H1 (cell line): ENCODE measurements around the gene LYSET. TPM values are rescaled to one million over a fixed set of nuclear protein-coding genes. Genes with fewer than 3 reads are reported as not detected.

Experiments
- CBX8 ChIP-seq: fragments of 300-800, 300-1000 bp; sonication (generic); IDR thresholded peaks from 2 replicates; pipeline ENCODE4 v1.7.1; 2016; ENCODE audit warnings: low read depth, low read length, borderline replicate concordance
- CEBPB ChIP-seq: IDR thresholded peaks from 2 replicates; pipeline ENCODE4 v1.6.1; 2012; ENCODE audit warnings: low read depth, low read length
- CREB1 ChIP-seq: IDR thresholded peaks from 2 replicates; pipeline ENCODE4 v1.6.1; 2012; ENCODE audit warnings: inconsistent platforms
- E2F6 ChIP-seq: IDR thresholded peaks from 2 replicates; pipeline ENCODE4 v1.6.1; 2012; ENCODE audit warnings: inconsistent platforms
- EP300 ChIP-seq, 2 experiments: IDR thresholded peaks; 1 replicate in 1 of 2; 2 replicates in 1 of 2; pipeline ENCODE4 v1.6.1; 2011 to 2012; ENCODE audit warnings: low read depth in 2 of 2, low read length in 2 of 2, mild to moderate bottlenecking in 2 of 2, borderline replicate concordance in 1 of 2, inconsistent platforms in 1 of 2, moderate library complexity in 1 of 2
- EZH2 ChIP-seq: fragments of 200-600 bp; sonication (generic); IDR thresholded peaks from 2 replicates; pipeline ENCODE4 v1.7.1; 2012; ENCODE audit warnings: low read depth, mild to moderate bottlenecking, moderate library complexity, low read length, inconsistent platforms; ENCODE audit not compliant: severe bottlenecking
- JUN ChIP-seq: IDR thresholded peaks from 2 replicates; pipeline ENCODE4 v1.6.1; 2011; ENCODE audit warnings: low read depth, mild to moderate bottlenecking, improper control_type of control experiment, low read length
- MAX ChIP-seq: IDR thresholded peaks from 2 replicates; pipeline ENCODE4 v1.6.1; 2012; ENCODE audit warnings: inconsistent platforms
- POLR2A ChIP-seq, 2 experiments: IDR thresholded peaks; 1 replicate in 1 of 2; 2 replicates in 1 of 2; pipeline ENCODE4 v1.6.1; 2011; ENCODE audit warnings: low read depth in 2 of 2, low read length in 2 of 2, mild to moderate bottlenecking in 2 of 2; ENCODE audit errors: control extremely low read depth in 1 of 2
- POLR2AphosphoS5 ChIP-seq: IDR thresholded peaks from 2 replicates; pipeline ENCODE4 v1.6.1; 2011; ENCODE audit warnings: low read depth, low read length
- RAD21 ChIP-seq, 2 experiments: IDR thresholded peaks in 1 of 2; conservative IDR thresholded peaks in 1 of 2; 2 replicates each; pipeline ENCODE4 v1.6.1; 2011; ENCODE audit warnings: low read depth in 2 of 2, low read length in 2 of 2, improper control_type of control experiment in 1 of 2, inconsistent platforms in 1 of 2, mild to moderate bottlenecking in 1 of 2, moderate library complexity in 1 of 2
- RBBP5 ChIP-seq: IDR thresholded peaks from 2 replicates; pipeline ENCODE4 v1.7.1; 2012; ENCODE audit warnings: low read depth, mild to moderate bottlenecking, inconsistent platforms, low read length, moderate library complexity, borderline replicate concordance
- SIX5 ChIP-seq: IDR thresholded peaks from 2 replicates; pipeline ENCODE4 v1.6.1; 2011; ENCODE audit warnings: mild to moderate bottlenecking, low read depth, low read length
- SP1 ChIP-seq: IDR thresholded peaks from 2 replicates; pipeline ENCODE4 v1.6.1; 2011; ENCODE audit warnings: low read depth, low read length
- SP2 ChIP-seq: IDR thresholded peaks from 2 replicates; pipeline ENCODE4 v1.6.1; 2012; ENCODE audit warnings: mild to moderate bottlenecking, low read length, inconsistent platforms
- SRF ChIP-seq: IDR thresholded peaks from 2 replicates; pipeline ENCODE4 v1.6.1; 2011; ENCODE audit warnings: mild to moderate bottlenecking, low read depth, low read length, moderate library complexity
- TBP ChIP-seq: IDR thresholded peaks from 2 replicates; pipeline ENCODE4 v1.6.1; 2011; ENCODE audit warnings: low read depth, low read length, improper control_type of control experiment
- TCF12 ChIP-seq: IDR thresholded peaks from 2 replicates; pipeline ENCODE4 v1.6.1; 2011; ENCODE audit warnings: low read depth, mild to moderate bottlenecking, low read length
- TEAD4 ChIP-seq: IDR thresholded peaks from 2 replicates; pipeline ENCODE4 v1.6.1; 2012; ENCODE audit warnings: low read depth, low read length, inconsistent platforms, mixed read lengths
- polyA plus RNA-seq, 7 experiments: library from polyadenylated mRNA; depleted of rRNA in 3 of 7; stranded (reverse) in 5 of 7; unstranded in 2 of 7; fragments of >200 nt in 5 of 7; fragments of 200-250 nt in 2 of 7; gene quantifications; 1 replicate in 5 of 7; 2 replicates in 1 of 7; 4 replicates in 1 of 7; pipeline versions ENCODE4 v1.2.1 to v1.2.3, GENCODE V29; 2011 to 2013; ENCODE audit warnings: missing spikeins in 2 of 7, mixed read lengths in 2 of 7
- total RNA-seq: library from RNA; stranded (reverse); fragmentation: NEBNext Ultra II Directional; extraction: Animal tissue kit (Norgen Biotek cat#: 25700); gene quantifications from 2 replicates; pipeline ENCODE4 v1.2.1, GENCODE V29; 2021
- TF ChIP-seq, protein P1 (sequence below): IDR thresholded peaks from 2 replicates; pipeline ENCODE4 v1.6.1; 2012; ENCODE audit warnings: low read length, inconsistent platforms

LYSET gene
- total and polyA plus RNA-seq, 2 of the 8 experiments (the other 6 are each of a cell fraction or from before 2014, with no cell fraction given) = 26.2 to 26.9 TPM

GRCh38 chr14:93184391-93185348 is at the start of gene LYSET, which contains the start of gene MOAP1 (continued):
- TF ChIP-seq CBX8 = no peak
- peak in 1 of 2 experiments; percentile 35; a peak in 1 of 3 replicates for TF ChIP-seq EP300 (IDR thresholded peaks at IDR 0.05; ENCODE audit: borderline replicate concordance in 1 of 2, low read depth in 2 of 2, low read length in 2 of 2)
- peak; percentile 15 to 16; a peak in 2 of 4 replicates for TF ChIP-seq RAD21 (IDR thresholded peaks at IDR 0.05 in 1 of 2, conservative IDR thresholded peaks at IDR 0.05 in 1 of 2; ENCODE audit: low read depth in 2 of 2, low read length in 2 of 2)
- TF ChIP-seq TEAD4 = 0 out of 2 replicates have a peak, but pooled peaks have one; percentile 1
- no peak for TF ChIP-seq TCF12
- TF ChIP-seq POLR2A (IDR thresholded peaks at IDR 0.05; ENCODE audit: control extremely low read depth in 1 of 2, low read depth in 2 of 2, low read length in 2 of 2) = peak; percentile 64 to 75
- no peak for TF ChIP-seq SP1
- TF ChIP-seq SRF = no peak
- TF ChIP-seq MAX = peak; percentile 43
- no peak for TF ChIP-seq SIX5
- no peak for TF ChIP-seq JUN
- TF ChIP-seq POLR2AphosphoS5 = peak; percentile 14
- no peak for TF ChIP-seq SP2
- TF ChIP-seq CEBPB = no peak
- TF ChIP-seq TBP = peak; percentile 49; the same call in 1 of the 2 replicates
- peak; percentile 20; the same call in 1 of the 2 replicates for TF ChIP-seq E2F6
- no peak for TF ChIP-seq RBBP5
- TF ChIP-seq CREB1 = peak; percentile 77
- TF ChIP-seq, protein P1, sequence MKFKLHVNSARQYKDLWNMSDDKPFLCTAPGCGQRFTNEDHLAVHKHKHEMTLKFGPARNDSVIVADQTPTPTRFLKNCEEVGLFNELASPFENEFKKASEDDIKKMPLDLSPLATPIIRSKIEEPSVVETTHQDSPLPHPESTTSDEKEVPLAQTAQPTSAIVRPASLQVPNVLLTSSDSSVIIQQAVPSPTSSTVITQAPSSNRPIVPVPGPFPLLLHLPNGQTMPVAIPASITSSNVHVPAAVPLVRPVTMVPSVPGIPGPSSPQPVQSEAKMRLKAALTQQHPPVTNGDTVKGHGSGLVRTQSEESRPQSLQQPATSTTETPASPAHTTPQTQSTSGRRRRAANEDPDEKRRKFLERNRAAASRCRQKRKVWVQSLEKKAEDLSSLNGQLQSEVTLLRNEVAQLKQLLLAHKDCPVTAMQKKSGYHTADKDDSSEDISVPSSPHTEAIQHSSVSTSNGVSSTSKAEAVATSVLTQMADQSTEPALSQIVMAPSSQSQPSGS = no peak
- TF ChIP-seq EZH2 = no peak
